Activated CD4-positive, alpha-beta memory T cell treated with anti-CD3 and anti-CD28 coated beads for 36 hours (primary cell): Measurements from ENCODE around the gene OR4K2. TPM values are rescaled to one million over a fixed set of nuclear protein-coding genes. Genes with fewer than 3 reads are reported as not detected.
"Not testable (repeated sequence)": the region's sequence is repeated elsewhere in the genome, so short reads cannot be mapped to it uniquely, and the experiment has no call there.

Experiments used
- CTCF ChIA-PET: fragments of 350-600 bp; sonication (Branson Sonifier 250); formaldehyde crosslinking; loops from one replicate; lab custom pipeline; 2021; ENCODE audit warnings: antibody characterized with exemption, inconsistent platforms; lab: Charles Lee
- POLR2A ChIA-PET: fragments of 350-600 bp; sonication (Branson Sonifier 250); formaldehyde crosslinking; loops from one replicate; lab custom pipeline; 2021; ENCODE audit warnings: antibody characterized with exemption; lab: Charles Lee
- DNase-seq: peaks from one replicate; pipeline ENCODE4 v3.0.0-alpha.2; 2020
- H3K27ac Mint-ChIP-seq: one replicate; pipeline ENCODE4 v1.8.0; 2021; ENCODE audit warnings: mixed read lengths
- H3K27me3 Mint-ChIP-seq: one replicate; pipeline ENCODE4 v1.8.0; 2021; ENCODE audit warnings: mixed read lengths
- H3K36me3 Mint-ChIP-seq: one replicate; pipeline ENCODE4 v1.8.0; 2021; ENCODE audit warnings: mixed read lengths
- H3K4me1 Mint-ChIP-seq: one replicate; pipeline ENCODE4 v1.8.0; 2021; ENCODE audit warnings: low read depth, mixed read lengths
- H3K4me3 Mint-ChIP-seq: one replicate; pipeline ENCODE4 v1.8.0; 2021; ENCODE audit warnings: mild to moderate bottlenecking, mixed read lengths
- H3K9me3 Mint-ChIP-seq: one replicate; pipeline ENCODE4 v1.8.0; 2021; ENCODE audit warnings: mixed read lengths
- intact Hi-C: fragments of 100-400 bp; cut with micrococcal nuclease; formaldehyde crosslinking; loops from one replicate; pipeline ENCODE4 v1.15.1; 2023
- total RNA-seq, 2 experiments: library from RNA; stranded (reverse); gene quantifications; one replicate each; pipeline ENCODE4 v1.2.3, GENCODE V29; 2021

The OR4K2 gene, protein sequence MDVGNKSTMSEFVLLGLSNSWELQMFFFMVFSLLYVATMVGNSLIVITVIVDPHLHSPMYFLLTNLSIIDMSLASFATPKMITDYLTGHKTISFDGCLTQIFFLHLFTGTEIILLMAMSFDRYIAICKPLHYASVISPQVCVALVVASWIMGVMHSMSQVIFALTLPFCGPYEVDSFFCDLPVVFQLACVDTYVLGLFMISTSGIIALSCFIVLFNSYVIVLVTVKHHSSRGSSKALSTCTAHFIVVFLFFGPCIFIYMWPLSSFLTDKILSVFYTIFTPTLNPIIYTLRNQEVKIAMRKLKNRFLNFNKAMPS
- total RNA-seq, result not detected

DNA sequence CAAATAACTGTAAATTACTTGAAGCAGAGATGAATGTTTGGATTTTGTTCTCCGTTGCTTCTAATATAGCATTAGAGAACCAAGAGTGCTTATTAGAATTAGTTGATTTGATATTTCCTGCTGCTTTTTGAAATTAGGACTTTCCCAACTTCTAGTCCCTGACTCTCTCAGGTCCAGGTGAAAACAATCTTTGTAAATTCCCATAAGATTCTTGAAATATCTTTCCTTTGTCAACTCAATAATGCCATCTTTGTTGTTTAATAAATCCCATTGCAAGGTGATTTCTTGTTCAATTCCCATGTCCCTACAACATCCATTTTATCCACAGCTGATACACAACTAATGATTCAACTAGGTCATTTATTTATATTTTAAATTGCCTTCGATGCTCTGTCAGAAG lies at the start of gene OR4K2:
Gene OR4K2, plus strand, starts transcription at position 301 of the 400 bp plus-strand sequence. CDS start 1,126 bp downstream, outside the sequence.
- Mint-ChIP-seq H3K9me3 (no peaks in the 10 kb centered on the region), H3K4me3 (no peak within 1 kb of the TSS), H3K27ac (no peak within 1 kb of the TSS), H3K36me3 (no peaks in the 10 kb centered on the region), H3K27me3 (no peaks in the 10 kb centered on the region), H3K4me1 (no peaks in the 10 kb centered on the region)
- DNase-seq, result no peak
- CTCF ChIA-PET, result no interaction called here
- POLR2A ChIA-PET, result no interaction called here
- intact Hi-C loops, result no loop called here

DNA sequence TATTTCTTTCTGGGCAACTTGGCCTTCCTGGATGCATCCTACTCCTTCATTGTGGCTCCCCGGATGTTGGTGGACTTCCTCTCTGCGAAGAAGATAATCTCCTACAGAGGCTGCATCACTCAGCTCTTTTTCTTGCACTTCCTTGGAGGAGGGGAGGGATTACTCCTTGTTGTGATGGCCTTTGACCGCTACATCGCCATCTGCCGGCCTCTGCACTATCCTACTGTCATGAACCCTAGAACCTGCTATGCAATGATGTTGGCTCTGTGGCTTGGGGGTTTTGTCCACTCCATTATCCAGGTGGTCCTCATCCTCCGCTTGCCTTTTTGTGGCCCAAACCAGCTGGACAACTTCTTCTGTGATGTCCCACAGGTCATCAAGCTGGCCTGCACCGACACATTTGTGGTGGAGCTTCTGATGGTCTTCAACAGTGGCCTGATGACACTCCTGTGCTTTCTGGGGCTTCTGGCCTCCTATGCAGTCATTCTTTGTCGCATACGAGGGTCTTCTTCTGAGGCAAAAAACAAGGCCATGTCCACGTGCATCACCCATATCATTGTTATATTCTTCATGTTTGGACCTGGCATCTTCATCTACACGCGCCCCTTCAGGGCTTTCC lies 47.2 kb upstream of the OR4K2 start:
- H3K4me1 Mint-ChIP-seq, H3K9me3 Mint-ChIP-seq, H3K27me3 Mint-ChIP-seq, POLR2A ChIA-PET, DNase-seq, H3K4me3 Mint-ChIP-seq, H3K36me3 Mint-ChIP-seq, intact Hi-C loops, H3K27ac Mint-ChIP-seq, CTCF ChIA-PET: not testable (repeated sequence)

DNA sequence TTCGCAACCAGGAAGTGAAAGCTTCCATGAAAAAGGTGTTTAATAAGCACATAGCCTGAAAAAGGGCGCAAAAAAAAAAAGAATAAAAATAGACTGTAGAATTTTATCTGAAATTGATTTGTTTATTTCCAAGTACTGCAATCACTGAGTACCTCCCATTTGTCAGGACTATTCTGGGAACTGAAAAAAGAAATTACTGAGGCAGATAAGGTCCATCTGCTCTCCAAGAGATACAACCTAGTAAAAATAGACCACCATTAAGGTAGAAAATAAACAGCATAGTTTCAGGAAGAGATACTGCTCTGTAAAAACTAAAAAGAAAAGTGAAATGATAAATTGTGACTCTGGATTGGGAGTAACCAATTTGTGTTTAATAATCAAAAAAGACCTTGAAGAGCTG lies 46.6 kb upstream of the OR4K2 start:
- no peak overlapping the region for H3K4me3 Mint-ChIP-seq
- ChIA-PET POLR2A (no interaction called here), CTCF (no interaction called here)
- intact Hi-C loops, result no loop called here
- no peak overlapping the region for H3K27ac Mint-ChIP-seq
- H3K4me1 Mint-ChIP-seq, result no peaks in the 10 kb centered on the region
- no peaks in the 10 kb centered on the region for H3K27me3 Mint-ChIP-seq
- DNase-seq, result no peak
- H3K36me3 Mint-ChIP-seq, result no peaks in the 10 kb centered on the region
- H3K9me3 Mint-ChIP-seq, result no peaks in the 10 kb centered on the region

DNA sequence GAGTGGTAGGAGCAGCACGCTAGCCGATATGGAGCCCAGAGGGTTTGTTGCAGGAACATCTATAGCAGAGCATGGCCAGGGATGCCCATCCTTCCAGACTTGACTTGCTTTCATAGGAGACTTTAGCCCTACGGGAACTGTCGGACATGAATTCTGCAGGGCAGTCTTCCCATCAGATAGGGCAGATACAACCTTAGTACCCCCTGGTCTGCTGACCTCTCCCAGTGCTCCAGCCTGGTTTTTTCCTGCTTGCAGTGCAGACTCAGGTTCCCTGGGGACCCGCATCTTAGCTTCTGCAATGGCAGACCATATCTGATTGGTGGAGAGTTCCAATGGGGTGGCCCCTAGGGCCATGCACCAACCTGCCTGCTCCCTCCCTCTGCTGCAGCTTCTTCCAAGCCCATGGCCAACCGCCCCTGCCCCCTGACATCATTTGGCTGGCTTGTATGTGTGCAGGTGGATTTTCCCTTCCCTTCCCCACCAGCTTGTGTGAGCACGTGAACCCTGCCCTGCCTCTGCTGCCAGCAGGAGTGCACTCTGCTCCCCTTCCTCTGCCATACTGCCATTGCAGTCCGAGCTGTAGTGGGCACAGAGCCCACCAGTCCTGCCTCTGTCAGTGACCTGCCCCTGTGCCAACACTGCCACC lies 40.6 kb upstream of the OR4K2 start:
- H3K36me3 Mint-ChIP-seq, H3K27ac Mint-ChIP-seq, H3K9me3 Mint-ChIP-seq, H3K27me3 Mint-ChIP-seq, intact Hi-C loops, CTCF ChIA-PET, H3K4me3 Mint-ChIP-seq, POLR2A ChIA-PET, H3K4me1 Mint-ChIP-seq, DNase-seq: not testable (repeated sequence)

DNA sequence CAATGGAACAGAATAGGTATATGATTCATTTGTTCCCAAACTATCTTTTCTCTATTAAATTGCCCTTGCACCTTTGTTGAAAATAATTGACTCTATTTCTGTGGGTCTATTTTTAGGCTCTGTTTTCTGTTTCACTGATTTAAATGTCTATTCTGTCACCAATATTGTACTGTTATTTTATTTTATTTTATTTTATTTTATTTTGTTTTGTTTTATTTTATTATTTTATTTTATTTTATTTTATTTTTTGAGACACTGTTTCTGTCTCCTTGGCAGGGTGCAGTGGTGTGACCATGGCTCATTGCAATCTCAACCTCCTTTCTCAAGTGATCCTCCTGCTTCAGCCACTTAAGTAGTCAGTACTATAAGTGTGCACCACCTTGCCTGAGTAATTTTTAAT lies 36.5 kb upstream of the OR4K2 start:
- CTCF ChIA-PET, result no interaction called here
- no peaks in the 10 kb centered on the region for H3K4me1 Mint-ChIP-seq
- intact Hi-C loops, result no loop called here
- no peak for DNase-seq
- H3K4me3 Mint-ChIP-seq, result no peak overlapping the region
- H3K27ac Mint-ChIP-seq, result no peak overlapping the region
- H3K27me3 Mint-ChIP-seq, result no peaks in the 10 kb centered on the region
- H3K9me3 Mint-ChIP-seq, result peaks cover 3% of the 10 kb centered on the region
- no peaks in the 10 kb centered on the region for H3K36me3 Mint-ChIP-seq
- POLR2A ChIA-PET, result no interaction called here

DNA sequence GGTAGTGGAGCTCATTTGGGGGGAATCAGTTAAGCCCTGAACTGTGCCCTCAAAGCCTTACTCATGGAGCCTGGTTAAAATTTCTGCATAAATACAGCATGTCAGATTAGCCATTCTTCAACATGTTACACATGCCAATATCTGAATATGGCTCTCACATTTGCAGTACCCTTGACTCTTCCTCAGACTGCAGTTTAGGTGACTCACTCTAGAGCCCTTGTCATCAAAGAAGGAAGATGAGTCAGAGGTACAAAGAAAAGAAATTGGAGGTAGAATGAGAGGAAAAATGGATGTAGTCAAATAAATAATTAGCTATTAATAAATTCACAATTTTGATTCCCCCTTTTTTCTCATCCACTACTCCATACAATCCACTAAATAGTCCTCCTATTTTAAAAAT lies 23.6 kb upstream of the OR4K2 start:
- Mint-ChIP-seq H3K36me3 (no peaks in the 10 kb centered on the region), H3K4me3 (no peak overlapping the region), H3K27ac (no peak overlapping the region), H3K4me1 (no peaks in the 10 kb centered on the region), H3K27me3 (peaks cover 2% of the 10 kb centered on the region), H3K9me3 (no peaks in the 10 kb centered on the region)
- ChIA-PET CTCF (no interaction called here), POLR2A (no interaction called here)
- intact Hi-C loops, result no loop called here
- DNase-seq, result no peak

DNA sequence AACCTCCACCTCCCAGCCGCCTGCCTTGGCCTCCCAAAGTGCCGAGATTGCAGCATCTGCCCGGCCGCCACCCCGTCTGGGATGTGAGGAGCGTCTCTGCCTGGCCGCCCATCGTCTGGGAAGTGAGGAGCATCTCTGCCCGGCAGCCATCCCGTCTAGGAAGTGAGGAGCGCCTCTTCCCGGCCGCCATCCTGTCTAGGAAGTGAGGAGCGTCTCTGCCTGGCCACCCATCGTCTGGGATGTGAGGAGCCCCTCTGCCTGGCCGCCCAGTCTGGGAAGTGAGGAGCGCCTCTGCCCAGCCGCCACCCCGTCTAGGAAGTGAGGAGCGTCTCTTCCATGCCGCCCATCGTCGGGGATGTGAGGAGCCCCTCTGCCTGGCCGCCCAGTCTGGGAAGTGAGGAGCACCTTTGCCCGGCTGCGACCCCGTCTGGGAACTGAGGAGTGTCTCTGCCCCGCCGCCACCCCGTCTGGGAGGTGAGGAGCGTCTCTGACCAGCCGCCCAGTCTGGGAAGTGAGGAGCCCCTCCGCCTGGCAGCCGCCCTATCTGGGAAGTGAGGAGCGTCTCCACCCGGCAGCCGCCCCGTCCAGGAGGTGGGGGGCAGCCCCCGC lies 8.8 kb upstream of the OR4K2 start:
- H3K9me3 Mint-ChIP-seq, intact Hi-C loops, POLR2A ChIA-PET, DNase-seq, H3K36me3 Mint-ChIP-seq, H3K27ac Mint-ChIP-seq, H3K4me3 Mint-ChIP-seq, CTCF ChIA-PET, H3K4me1 Mint-ChIP-seq, H3K27me3 Mint-ChIP-seq: not testable (repeated sequence)

DNA sequence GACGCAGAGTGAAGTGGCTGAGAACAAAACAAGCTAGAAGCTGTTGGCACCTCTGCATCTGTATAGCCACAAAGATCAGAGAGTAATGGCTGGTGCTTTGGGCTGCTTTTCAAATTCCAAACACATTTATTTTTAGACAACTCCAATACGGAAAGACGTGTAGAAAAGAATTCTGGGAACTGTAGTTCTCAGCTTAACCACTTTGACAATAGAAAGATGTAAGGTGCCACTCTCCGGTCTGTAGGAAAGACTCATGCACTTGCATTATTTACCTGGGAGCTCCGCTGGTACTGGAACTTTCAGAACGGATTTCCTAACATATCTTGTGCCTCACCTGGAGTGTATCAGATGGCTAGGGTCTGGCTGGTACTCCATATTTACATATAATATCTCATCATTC lies 1.8 kb upstream of the OR4K2 start:
- H3K9me3 Mint-ChIP-seq, result no peaks in the 10 kb centered on the region
- intact Hi-C loops, result no loop called here
- H3K4me1 Mint-ChIP-seq, result no peaks in the 10 kb centered on the region
- H3K36me3 Mint-ChIP-seq, result no peaks in the 10 kb centered on the region
- H3K27me3 Mint-ChIP-seq, result no peaks in the 10 kb centered on the region
- DNase-seq, result no peak
- no peak overlapping the region for H3K4me3 Mint-ChIP-seq
- POLR2A ChIA-PET, result no interaction called here
- H3K27ac Mint-ChIP-seq, result no peak overlapping the region
- CTCF ChIA-PET, result no interaction called here

DNA sequence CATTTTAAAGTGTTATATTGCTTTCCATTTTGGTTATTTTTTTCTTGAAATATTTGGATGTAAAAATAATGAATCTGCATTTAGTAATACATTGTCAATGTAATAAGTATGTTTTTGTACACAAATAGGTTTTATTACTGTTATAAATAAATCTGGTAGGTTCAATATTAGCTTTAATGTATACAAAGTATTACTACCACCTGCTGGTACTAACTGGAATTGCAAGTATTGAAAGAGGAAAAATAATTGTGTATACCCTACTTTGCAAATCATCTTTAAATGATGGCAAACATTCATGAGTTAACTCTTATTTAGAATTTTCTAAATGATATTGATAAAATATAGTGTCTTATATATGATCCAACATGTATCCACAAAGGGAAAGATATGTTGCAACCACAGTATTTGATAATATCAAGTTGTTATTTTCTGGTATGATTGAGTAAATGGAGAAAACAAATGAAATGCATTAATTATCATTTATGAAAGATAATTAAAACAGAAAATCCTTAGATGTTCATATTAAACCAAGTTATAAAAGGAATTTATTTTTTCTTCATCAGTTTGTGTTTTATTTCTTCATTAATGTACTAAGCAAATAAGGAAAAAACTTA lies 3.2 kb downstream of the OR4K2 start:
- CTCF ChIA-PET, result interaction anchor here (0.8 kb wide), 1 partner anchor 11 kb away, joined by 3 read pairs; no protein-coding TSS in a partner anchor
- no peak for DNase-seq
- Mint-ChIP-seq H3K27me3 (no peaks in the 10 kb centered on the region), H3K9me3 (no peaks in the 10 kb centered on the region), H3K4me3 (no peak overlapping the region), H3K27ac (no peak overlapping the region), H3K36me3 (no peaks in the 10 kb centered on the region), H3K4me1 (no peaks in the 10 kb centered on the region)
- intact Hi-C loops, result no loop called here
- POLR2A ChIA-PET, result no interaction called here

DNA sequence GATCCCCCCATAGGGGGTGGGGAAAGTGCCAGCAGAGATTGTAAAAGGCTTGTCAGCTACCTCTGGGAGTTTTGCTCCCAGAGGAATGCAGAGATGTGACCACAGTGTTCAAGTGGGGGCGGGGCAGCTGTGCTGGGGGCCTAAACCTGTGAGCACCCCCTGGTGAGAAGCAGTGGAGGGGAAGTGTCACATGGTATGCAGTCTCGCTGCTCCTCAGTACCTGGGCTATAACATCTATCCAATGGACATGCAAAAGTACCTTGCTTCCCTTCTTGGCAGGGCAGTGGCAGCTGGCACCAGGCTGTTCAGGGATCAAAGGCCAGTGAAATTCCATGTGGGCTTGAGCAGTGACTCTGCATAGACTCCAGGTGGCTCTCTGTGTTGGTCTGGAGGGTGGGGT lies 20.3 kb downstream of the OR4K2 start:
- ChIA-PET POLR2A (no interaction called here), CTCF (no interaction called here)
- Mint-ChIP-seq H3K27ac (no peak overlapping the region), H3K9me3 (peaks cover 46% of the 10 kb centered on the region), H3K27me3 (no peaks in the 10 kb centered on the region), H3K4me3 (no peak overlapping the region), H3K4me1 (no peaks in the 10 kb centered on the region), H3K36me3 (peaks cover 5% of the 10 kb centered on the region)
- intact Hi-C loops, result no loop called here
- no peak for DNase-seq

DNA sequence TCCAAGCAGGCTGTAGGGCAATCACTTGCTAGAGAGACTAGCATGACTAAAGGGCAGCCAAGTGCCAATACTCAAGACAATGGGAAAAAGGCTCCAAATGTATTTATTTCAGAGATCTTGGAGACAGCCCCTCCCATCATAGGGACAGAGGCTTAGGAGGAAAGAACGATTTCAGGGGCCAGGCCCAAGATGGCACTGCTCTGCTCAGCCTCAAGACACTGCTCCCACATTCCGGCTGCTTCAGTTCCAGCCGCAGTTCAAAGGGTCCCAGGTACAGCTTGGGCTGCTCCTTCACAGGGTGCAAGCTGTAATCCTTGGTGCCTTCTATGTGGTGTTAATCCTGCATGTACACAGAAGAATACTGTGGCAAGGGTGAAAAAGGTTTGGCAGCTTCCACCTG lies 26.1 kb downstream of the OR4K2 start:
- Mint-ChIP-seq H3K4me3 (no peak overlapping the region), H3K9me3 (peaks cover 16% of the 10 kb centered on the region)
- CTCF ChIA-PET, result no interaction called here

DNA sequence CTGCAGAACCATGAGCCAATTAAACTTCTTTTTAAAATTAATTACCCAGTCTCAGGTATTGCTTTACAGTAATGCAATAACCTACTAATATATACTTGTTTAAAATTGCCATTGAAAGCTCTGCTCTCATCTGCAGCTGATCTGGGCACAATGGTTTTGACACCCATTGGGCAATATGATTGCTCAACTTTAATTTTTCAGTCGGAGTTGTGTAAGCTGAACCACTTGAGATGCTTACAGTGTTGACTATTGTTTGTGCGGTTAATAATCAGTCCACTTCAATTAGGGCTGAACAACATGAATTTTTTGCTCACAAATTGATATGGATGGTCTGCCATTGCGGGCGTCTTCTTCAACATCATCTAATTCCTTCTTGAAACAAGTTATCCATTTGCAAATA lies 27.5 kb downstream of the OR4K2 start:
- CTCF ChIA-PET, result no interaction called here
- no peaks in the 10 kb centered on the region for H3K36me3 Mint-ChIP-seq
- no peaks in the 10 kb centered on the region for H3K4me1 Mint-ChIP-seq
- no peak overlapping the region for H3K4me3 Mint-ChIP-seq
- H3K27me3 Mint-ChIP-seq, result no peaks in the 10 kb centered on the region
- H3K9me3 Mint-ChIP-seq, result peaks cover 3% of the 10 kb centered on the region
- DNase-seq, result no peak
- intact Hi-C loops, result no loop called here
- no peak overlapping the region for H3K27ac Mint-ChIP-seq
- POLR2A ChIA-PET, result no interaction called here

More for the DNA sequence above, 26.1 kb downstream of the OR4K2 start:
- intact Hi-C loops, result no loop called here
- DNase-seq, result no peak
- Mint-ChIP-seq H3K36me3 (peaks cover 1% of the 10 kb centered on the region), H3K4me1 (no peaks in the 10 kb centered on the region), H3K27me3 (no peaks in the 10 kb centered on the region), H3K27ac (no peak overlapping the region)
- POLR2A ChIA-PET, result no interaction called here
